Activated naive CD4-positive, alpha-beta T cell treated with anti-CD3 and anti-CD28 coated beads, Interleukin-2, amount 50 U/mL, for 16 hours (primary cell): ENCODE results near the gene TNFSF12.

Source experiments
- DNase-seq: peaks from one replicate; pipeline ENCODE4 v3.0.0-alpha.2; 2020

The TNFSF12 gene

GRCh38 chr17:7572338-7572587, 23.4 kb downstream of the TNFSF12 start:
- DNase-seq: no peak

- DNase-seq: peak; percentile 99
Observed at GRCh38 chr17:7572588-7573323, 23.9 kb downstream of the TNFSF12 start.

GRCh38 chr17:7573324-7574080, 24.6 kb downstream of the TNFSF12 start:
- peak; percentile 89 for DNase-seq

GRCh38 chr17:7574176-7574953, 25.5 kb downstream of the TNFSF12 start:
- no peak for DNase-seq

GRCh38 chr17:7575481-7575883, 26.6 kb downstream of the TNFSF12 start:
- no peak for DNase-seq

- DNase-seq: no peak
Observed at GRCh38 chr17:7575959-7576358, 27.1 kb downstream of the TNFSF12 start.

- no peak for DNase-seq
Observed at GRCh38 chr17:7576432-7576937, 27.6 kb downstream of the TNFSF12 start.

GRCh38 chr17:7577327-7578199, 28.7 kb downstream of the TNFSF12 start:
- no peak for DNase-seq

GRCh38 chr17:7579001-7579833, 30.4 kb downstream of the TNFSF12 start, which contains the start of gene CD68:
CD68 (plus strand) TSS chr17:7579638; CDS start chr17:7579678, 40 bp downstream.
- peak; percentile 73 for DNase-seq

- no peak for DNase-seq
Observed at GRCh38 chr17:7579834-7580603, 31.2 kb downstream of the TNFSF12 start.

GRCh38 chr17:7580604-7581575, 32.0 kb downstream of the TNFSF12 start:
- no peak for DNase-seq

GRCh38 chr17:7582396-7583252, 33.8 kb downstream of the TNFSF12 start:
- DNase-seq: no peak

GRCh38 chr17:7583253-7584109, 34.6 kb downstream of the TNFSF12 start, which contains the start of gene MPDU1:
MPDU1 (plus strand) TSS chr17:7583852; CDS start chr17:7583863, 11 bp downstream.
- peak; percentile 95 for DNase-seq

GRCh38 chr17:7586673-7587419, 38.0 kb downstream of the TNFSF12 start:
- no peak for DNase-seq

GRCh38 chr17:7587420-7588151, 38.7 kb downstream of the TNFSF12 start:
- DNase-seq: no peak
